HCT116 (cell line): ENCODE data around the gene EPYC. TPM values are rescaled to one million over a fixed set of nuclear protein-coding genes. Genes with fewer than 3 reads are reported as not detected.
"Not testable (repeated sequence)": the region's sequence is repeated elsewhere in the genome, so short reads cannot be mapped to it uniquely, and the experiment has no call there.

ENCODE experiments used
- ATAC-seq: fragments of 200-7000 bp; cut with Tn5 transposase; 2 replicates; pipeline ENCODE4 v1.9.1; 2020; ENCODE audit warnings: mild to moderate bottlenecking, moderate library complexity
- BruUV-seq: library from RNA; stranded (reverse); fragments of 400-500 nt; replicated peaks from 2 replicates; lab custom pipeline; 2021; lab: Mats Ljungman, UMichigan
- CTCF ChIA-PET: fragments of 300-600 bp; sonication (Branson Sonifier 250); formaldehyde crosslinking; loops from one replicate; lab custom pipeline; 2021; ENCODE audit warnings: antibody characterized with exemption; lab: Charles Lee
- POLR2A ChIA-PET: fragments of 300-600, 350-600 bp; sonication (Branson Sonifier 250); formaldehyde crosslinking; loops from one replicate; lab custom pipeline; 2021; ENCODE audit warnings: antibody characterized with exemption; lab: Charles Lee
- RAD21 ChIA-PET, 2 experiments: fragments of 300-600 bp; sonication (Branson Sonifier 250); formaldehyde crosslinking; loops; one replicate each; lab custom pipeline; 2023; ENCODE audit warnings: low total read pairs in 2 of 2; ENCODE audit not compliant: uncharacterized antibody in 2 of 2, unreplicated experiment in 2 of 2, low non-redundant PET in 1 of 2; lab: Charles Lee
- DNase-seq: peaks from one replicate; pipeline ENCODE4 v3.0.0-alpha.2; 2010; ENCODE audit warnings: low read depth, low spot score
- H2AFZ ChIP-seq: fragments of 200-600 bp; shearing (Covaris generic), sonication (generic); 2 replicates; pipeline ENCODE4 v1.6.1; 2017; ENCODE audit warnings: low read depth, mixed run types, mixed read lengths, antibody characterized with exemption, low read length; ENCODE audit not compliant: poor library complexity, severe bottlenecking
- H3K27ac ChIP-seq: 2 replicates; pipeline ENCODE4 v1.5.1; 2012; ENCODE audit warnings: low read depth, low read length
- H3K27me3 ChIP-seq: fragments of 200-600 bp; sonication (generic); 2 replicates; pipeline ENCODE4 v1.6.1; 2016; ENCODE audit warnings: mixed run types, low read length, mixed read lengths; ENCODE audit not compliant: insufficient read depth
- H3K36me3 ChIP-seq, 2 experiments: fragments of 200-500 bp in 1 of 2; fragments of 200-600 bp in 1 of 2; sonication (Bioruptor generic) in 1 of 2; sonication (generic) in 1 of 2; 2 replicates each; pipeline versions ENCODE4 v1.5.1 to v1.6.1; 2014 to 2016; ENCODE audit warnings: low read length in 2 of 2, inconsistent platforms in 1 of 2, mixed read lengths in 1 of 2, mixed run types in 1 of 2; ENCODE audit not compliant: insufficient read depth in 2 of 2, control insufficient read depth in 1 of 2
- H3K4me1 ChIP-seq, 2 experiments: fragments of 200-600 bp in 1 of 2; sonication (generic) in 1 of 2; 2 replicates each; pipeline versions ENCODE4 v1.5.1 to v1.6.1; 2012 to 2017; ENCODE audit warnings: low read length in 2 of 2, inconsistent platforms in 1 of 2, mild to moderate bottlenecking in 1 of 2, mixed read lengths in 1 of 2, mixed run types in 1 of 2, moderate library complexity in 1 of 2; ENCODE audit not compliant: insufficient read depth in 2 of 2, control insufficient read depth in 1 of 2
- H3K4me2 ChIP-seq: fragments of 200-600 bp; sonication (generic); 2 replicates; pipeline ENCODE4 v1.6.1; 2017; ENCODE audit warnings: mixed run types, low read length, mixed read lengths
- H3K4me3 ChIP-seq, 2 experiments: fragments of 200-600 bp in 1 of 2; sonication (generic) in 1 of 2; replicated peaks in 1 of 2; 2 replicates each; pipeline ENCODE4 v1.5.1; 2011 to 2016; ENCODE audit warnings: low read length in 2 of 2, control low read depth in 1 of 2, low read depth in 1 of 2, mild to moderate bottlenecking in 1 of 2, mixed read lengths in 1 of 2, mixed run types in 1 of 2
- H3K79me2 ChIP-seq: fragments of 200-600 bp; sonication (generic); 2 replicates; pipeline ENCODE4 v1.6.1; 2017; ENCODE audit warnings: mild to moderate bottlenecking, mixed run types, low read length, moderate library complexity, mixed read lengths; ENCODE audit not compliant: insufficient read depth
- H3K9ac ChIP-seq: fragments of 200-600 bp; sonication (generic); 2 replicates; pipeline ENCODE4 v1.6.1; 2016; ENCODE audit warnings: low read length, mixed read lengths
- H3K9me2 ChIP-seq: fragments of 200-600 bp; sonication (generic), shearing (Covaris generic); 2 replicates; pipeline ENCODE4 v1.6.1; 2017; ENCODE audit warnings: mixed run types, mild to moderate bottlenecking, moderate library complexity; ENCODE audit not compliant: insufficient read depth
- H3K9me3 ChIP-seq, 2 experiments: fragments of 200-500 bp in 1 of 2; fragments of 200-600 bp in 1 of 2; sonication (Bioruptor generic) in 1 of 2; sonication (generic) in 1 of 2; 2 replicates each; pipeline ENCODE4 v1.6.1; 2014 to 2017; ENCODE audit warnings: low read length in 2 of 2, mixed read lengths in 2 of 2, inconsistent platforms in 1 of 2, low read depth in 1 of 2, mild to moderate bottlenecking in 1 of 2, mixed run types in 1 of 2, moderate library complexity in 1 of 2; ENCODE audit not compliant: control insufficient read depth in 1 of 2, insufficient read depth in 1 of 2
- H4K20me1 ChIP-seq: fragments of 200-600 bp; sonication (generic), shearing (Covaris generic); 2 replicates; pipeline ENCODE4 v1.6.1; 2017; ENCODE audit warnings: mixed run types, mild to moderate bottlenecking, moderate library complexity; ENCODE audit not compliant: insufficient read depth
- ATF3 ChIP-seq: IDR thresholded peaks from 2 replicates; pipeline ENCODE4 v1.6.1; 2012
- CBX3 ChIP-seq: IDR thresholded peaks from 2 replicates; pipeline ENCODE4 v1.6.1; 2012; ENCODE audit warnings: low read depth
- CTCF ChIP-seq, 3 experiments: fragments of 200-600 bp in 1 of 3; sonication (generic) in 1 of 3; IDR thresholded peaks in 2 of 3; conservative IDR thresholded peaks in 1 of 3; 2 replicates each; pipeline ENCODE4 v1.5.1; 2012 to 2017; ENCODE audit warnings: low read depth in 2 of 3, low read length in 2 of 3, antibody characterized with exemption in 1 of 3, borderline replicate concordance in 1 of 3, control low read depth in 1 of 3, mild to moderate bottlenecking in 1 of 3, mixed read lengths in 1 of 3, mixed run types in 1 of 3, moderate library complexity in 1 of 3; ENCODE audit not compliant: insufficient read depth in 1 of 3
- ELF1 ChIP-seq: IDR thresholded peaks from 2 replicates; pipeline ENCODE4 v1.6.1; 2012; ENCODE audit warnings: low read depth, borderline replicate concordance
- EZH2 ChIP-seq: fragments of 200-600 bp; sonication (generic); IDR thresholded peaks from 2 replicates; pipeline ENCODE4 v1.6.1; 2017; ENCODE audit warnings: antibody characterized with exemption, mixed run types
- EZH2phosphoT487 ChIP-seq: fragments of 200-600 bp; IDR thresholded peaks from 2 replicates; pipeline ENCODE4 v1.6.1; 2018; ENCODE audit warnings: antibody characterized with exemption, borderline replicate concordance
- MAX ChIP-seq: IDR thresholded peaks from 2 replicates; pipeline ENCODE4 v1.6.1; 2012
- POLR2AphosphoS5 ChIP-seq: IDR thresholded peaks from 2 replicates; pipeline ENCODE4 v1.6.1; 2011; ENCODE audit warnings: mild to moderate bottlenecking, low read depth, low read length, moderate library complexity
- RAD21 ChIP-seq: IDR thresholded peaks from 2 replicates; pipeline ENCODE4 v1.6.1; 2012; ENCODE audit warnings: low read depth, mild to moderate bottlenecking
- SIN3A ChIP-seq: IDR thresholded peaks from 2 replicates; pipeline ENCODE4 v1.6.1; 2012; ENCODE audit warnings: low read depth
- SP1 ChIP-seq: IDR thresholded peaks from 2 replicates; pipeline ENCODE4 v1.6.1; 2012; ENCODE audit warnings: low read depth
- TCF7L2 ChIP-seq: IDR thresholded peaks from 2 replicates; pipeline ENCODE4 v1.7.0; 2011; ENCODE audit warnings: borderline replicate concordance, inconsistent platforms; ENCODE audit not compliant: insufficient read depth, insufficient read length; ENCODE audit errors: extremely low read depth
- YY1 ChIP-seq: IDR thresholded peaks from 2 replicates; pipeline ENCODE4 v1.6.1; 2011; ENCODE audit warnings: low read length, low read depth, moderate library complexity, mild to moderate bottlenecking; ENCODE audit not compliant: insufficient replicate concordance; ENCODE audit errors: extremely low read depth
- ZBTB33 ChIP-seq: IDR thresholded peaks from 2 replicates; pipeline ENCODE4 v1.6.1; 2011; ENCODE audit warnings: mild to moderate bottlenecking, low read length, moderate library complexity; ENCODE audit not compliant: insufficient replicate concordance; ENCODE audit errors: extremely low read depth
- intact Hi-C: fragments of 100-400 bp; cut with micrococcal nuclease; formaldehyde crosslinking; loops from 2 replicates; pipeline ENCODE4 v1.10.0; 2022
- total RNA-seq: library from RNA; stranded (reverse); gene quantifications from one replicate; pipeline ENCODE4 v1.2.1, GENCODE V29; 2021; ENCODE audit not compliant: unreplicated experiment

Gene EPYC
- total RNA-seq, 1 experiment from 2014 or later = not detected

GRCh38 chr12:90987101-90987500 is 17.7 kb downstream of the EPYC start:
- Histone ChIP-seq H3K4me1 (no peaks in the 10 kb centered on the region), H3K9me2 (no peaks in the 10 kb centered on the region), H3K27ac (no peak overlapping the region), H3K27me3 (no peaks in the 10 kb centered on the region), H3K36me3 (no peaks in the 10 kb centered on the region), H3K4me3 (no peak overlapping the region), H3K79me2 (no peaks in the 10 kb centered on the region), H3K4me2 (no peak overlapping the region), H3K9me3 (no peaks in the 10 kb centered on the region; a peak in 1 of 4 replicates), H3K9ac (no peak overlapping the region), H4K20me1 (no peaks in the 10 kb centered on the region), H2AFZ (no peak overlapping the region)
- TF ChIP-seq YY1 (no peak), SP1 (no peak), ZBTB33 (no peak), SIN3A (no peak), EZH2 (no peak), RAD21 (no peak), CBX3 (no peak), EZH2phosphoT487 (no peak), MAX (no peak), ATF3 (no peak), ELF1 (no peak), TCF7L2 (no peak), CTCF (IDR thresholded peaks at IDR 0.05 in 2 of 3, conservative IDR thresholded peaks at IDR 0.05 in 1 of 3; ENCODE audit: borderline replicate concordance in 1 of 3, insufficient read depth in 1 of 3, low read depth in 2 of 3, low read length in 2 of 3) (no peak), POLR2AphosphoS5 (no peak)
- no TSS peak for BruUV-seq
- intact Hi-C loops = no loop called here
- ChIA-PET POLR2A (no interaction called here), CTCF (interaction anchor here (1.9 kb wide), 1 partner anchor 9 kb away, joined by 4 read pairs; no protein-coding TSS in a partner anchor), RAD21 (no interaction called here)
- DNase-seq (no peak), ATAC-seq (no peak; the same call in 1 of the 2 replicates)

- POLR2A ChIA-PET, H2AFZ ChIP-seq, CTCF ChIA-PET, H3K4me3 ChIP-seq, intact Hi-C loops, DNase-seq, H3K79me2 ChIP-seq, H3K4me2 ChIP-seq, RAD21 ChIA-PET, H3K9me3 ChIP-seq, H3K27ac ChIP-seq, BruUV-seq, H3K27me3 ChIP-seq, H3K9me2 ChIP-seq, H3K4me1 ChIP-seq, ATAC-seq, H4K20me1 ChIP-seq, H3K36me3 ChIP-seq, H3K9ac ChIP-seq: not testable (repeated sequence)
Observed at GRCh38 chr12:90985331-90985730, 19.4 kb downstream of the EPYC start.
